ENCODE data around the gene BRF1.

Gene BRF1

DNA sequence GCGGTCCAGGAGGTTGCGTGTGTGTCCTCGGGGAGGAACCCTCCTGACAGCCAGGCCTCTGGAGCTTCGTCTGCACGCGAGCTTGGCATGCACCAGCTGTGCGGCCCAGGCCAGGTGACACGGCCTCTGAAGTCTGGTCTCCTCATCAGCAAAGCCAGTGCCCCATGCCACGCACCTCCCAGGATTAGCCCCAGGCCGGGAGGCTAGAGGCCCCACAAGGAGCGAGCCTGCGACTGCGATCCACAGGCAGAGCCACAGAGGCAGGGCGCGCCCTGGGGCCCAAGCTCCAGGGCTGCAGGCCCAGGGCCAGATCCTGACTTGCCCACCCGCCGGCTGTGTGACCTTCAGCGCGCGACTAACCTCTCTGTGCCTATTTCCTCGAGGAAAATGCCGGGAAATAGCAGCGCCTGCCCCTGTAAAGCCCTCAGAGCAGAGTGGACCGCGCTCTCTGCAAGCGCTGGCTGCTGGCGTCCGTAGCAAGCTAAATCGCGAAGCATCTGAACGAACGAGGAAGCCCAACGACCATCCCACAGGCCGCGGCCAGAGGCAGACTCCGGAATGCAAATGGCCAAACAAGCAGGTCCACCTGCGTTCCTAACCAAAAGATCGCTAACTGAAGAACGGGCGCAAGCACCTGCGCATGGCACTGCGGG, 53.0 kb downstream of the BRF1 start:
- FAIRE-seq, result no peak
- DNase-seq (ENCODE audit: insufficient read length, low spot score), result no peak
- no peak for TF ChIP-seq POLR2A (IDR thresholded peaks at IDR 0.05; ENCODE audit: low read depth, low read length)

DNA sequence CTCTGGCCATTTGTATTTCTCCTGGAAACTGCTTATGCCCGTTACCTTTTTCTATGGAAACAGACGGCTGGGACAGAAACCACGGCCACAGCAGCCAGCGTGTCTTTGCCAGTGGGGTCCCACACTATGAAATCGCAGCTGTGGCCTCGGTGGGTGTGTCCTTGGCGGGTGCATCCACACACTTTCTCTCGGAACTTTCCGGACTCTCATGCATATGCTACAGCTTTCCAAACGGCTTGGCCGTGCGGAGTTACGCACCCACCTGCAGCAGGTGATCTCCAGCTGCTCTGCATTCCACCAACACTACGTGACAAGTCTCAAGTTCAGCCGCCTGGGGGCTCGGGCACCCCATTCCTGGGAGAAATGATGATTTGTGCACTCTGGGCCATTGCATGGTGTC, 53.8 kb downstream of the BRF1 start:
- FAIRE-seq (no peak), DNase-seq (ENCODE audit: insufficient read length, low spot score) (no peak)
- no peak for TF ChIP-seq POLR2A (IDR thresholded peaks at IDR 0.05; ENCODE audit: low read depth, low read length)

DNA sequence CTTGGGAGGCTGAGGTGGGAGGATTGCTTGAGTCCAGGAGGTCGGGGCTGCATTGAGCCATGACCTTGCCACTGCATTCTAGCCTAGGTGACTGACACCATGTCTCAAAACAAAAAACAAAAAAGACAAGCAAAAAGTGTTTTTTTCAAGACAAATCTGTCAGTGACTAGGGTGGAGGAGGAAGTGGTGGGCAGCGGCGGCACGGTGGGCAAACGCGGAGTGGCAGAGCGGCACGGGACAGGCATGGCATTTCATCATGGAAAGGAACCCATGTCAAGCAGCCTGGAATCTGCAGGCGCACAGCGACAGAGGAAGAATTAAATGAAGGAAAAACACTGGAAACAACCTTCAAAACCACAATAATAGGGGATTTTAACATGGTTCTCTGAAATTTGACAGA, 56.5 kb downstream of the BRF1 start:
- FAIRE-seq (no peak), DNase-seq (ENCODE audit: insufficient read length, low spot score) (no peak)
- no peak for TF ChIP-seq POLR2A (IDR thresholded peaks at IDR 0.05; ENCODE audit: low read depth, low read length)

DNA sequence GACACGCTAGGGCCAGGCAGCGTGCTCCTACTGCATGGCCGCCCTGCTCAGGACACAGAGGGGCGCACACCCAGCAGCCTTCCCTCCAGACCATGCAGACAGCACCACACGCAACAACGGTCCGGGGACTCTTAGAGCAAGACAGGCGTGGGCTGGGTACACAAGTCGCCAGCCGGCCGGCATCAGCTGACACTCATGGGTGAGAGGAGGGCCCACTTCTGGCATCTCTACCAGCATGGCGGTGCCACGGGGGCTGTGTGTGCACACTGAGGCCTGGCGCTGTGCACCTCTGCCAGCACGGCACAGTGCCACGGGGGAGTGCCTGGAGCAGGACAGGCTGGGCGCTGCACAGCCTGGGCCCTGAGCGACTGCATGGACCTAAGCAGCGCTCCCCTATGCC, 59.2 kb downstream of the BRF1 start:
- TF ChIP-seq POLR2A (IDR thresholded peaks at IDR 0.05; ENCODE audit: low read depth, low read length), result no peak
- no peak for FAIRE-seq

DNA sequence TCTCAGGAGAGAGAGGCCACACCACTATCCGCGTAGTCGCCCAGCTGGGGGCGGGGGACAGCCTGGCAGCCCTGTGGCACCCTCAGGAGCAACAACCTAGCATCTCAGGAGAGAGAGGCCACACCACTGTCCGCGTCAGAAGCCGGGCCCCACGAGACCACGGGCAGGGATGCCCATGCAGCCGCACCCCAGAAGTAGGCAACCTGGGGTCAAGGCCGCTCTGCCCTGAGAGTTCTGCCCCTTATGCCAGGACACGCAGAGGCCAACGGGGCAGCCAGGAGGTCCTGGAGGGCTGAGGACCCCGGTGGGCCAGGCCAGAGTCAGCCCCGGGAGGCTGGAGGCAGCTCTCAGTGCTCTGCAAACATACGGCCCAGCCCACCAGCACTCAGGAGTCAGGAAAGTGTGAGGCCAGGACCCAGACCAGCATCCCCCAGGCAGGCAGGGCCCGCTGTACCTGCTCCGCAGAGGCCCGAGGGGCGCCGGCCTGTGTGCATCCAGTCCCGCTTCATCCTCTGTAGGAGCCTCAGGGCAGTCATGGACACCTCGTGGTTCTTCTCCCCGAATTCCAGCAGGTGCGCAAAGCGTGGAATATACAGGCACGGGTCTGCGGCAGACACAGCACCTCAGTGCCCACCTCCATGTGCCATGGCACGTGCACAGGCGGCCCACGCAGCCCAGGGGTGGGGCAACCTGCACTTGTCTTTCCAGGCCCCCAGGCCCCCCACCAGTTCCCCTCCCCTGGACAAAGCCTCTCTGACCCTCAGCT, 59.8 kb downstream of the BRF1 start:
- DNase-seq (ENCODE audit: insufficient read length, low spot score), result no peak
- no peak for TF ChIP-seq POLR2A (IDR thresholded peaks at IDR 0.05; ENCODE audit: low read depth, low read length)
- no peak for FAIRE-seq

More for the DNA sequence above, 59.2 kb downstream of the BRF1 start:
- no peak for DNase-seq (ENCODE audit: insufficient read length, low spot score)

DNA sequence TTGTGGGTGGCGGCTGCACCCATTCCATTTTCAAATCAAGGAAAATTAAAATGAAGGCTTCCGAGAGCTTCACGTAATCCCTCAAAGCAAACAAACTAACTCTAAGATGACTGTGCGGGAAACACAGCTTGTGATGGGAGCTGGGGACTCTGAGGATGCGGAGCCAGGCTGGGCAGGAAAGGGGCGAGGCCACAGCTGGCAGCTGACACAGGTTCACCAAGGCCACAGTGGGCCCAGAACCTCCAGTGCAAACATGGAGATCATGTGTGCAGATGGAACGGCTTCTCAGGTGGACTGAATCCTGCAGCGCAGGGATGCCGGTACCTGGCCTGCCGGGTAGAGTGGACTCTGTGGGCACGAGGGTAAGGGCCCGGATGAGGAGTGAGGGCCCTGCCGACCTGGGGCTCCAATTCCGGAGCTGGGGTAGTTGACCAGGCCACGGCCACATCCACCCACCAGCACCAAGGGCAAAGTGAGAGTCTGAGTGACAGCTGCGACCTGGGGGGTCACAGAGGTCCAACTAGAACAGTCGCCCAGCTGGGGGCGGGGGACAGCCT, 71.6 kb downstream of the BRF1 start:
- TF ChIP-seq POLR2A (IDR thresholded peaks at IDR 0.05; ENCODE audit: low read depth, low read length), result no peak
- FAIRE-seq, result no peak
- no peak for DNase-seq (ENCODE audit: insufficient read length, low spot score)

DNA sequence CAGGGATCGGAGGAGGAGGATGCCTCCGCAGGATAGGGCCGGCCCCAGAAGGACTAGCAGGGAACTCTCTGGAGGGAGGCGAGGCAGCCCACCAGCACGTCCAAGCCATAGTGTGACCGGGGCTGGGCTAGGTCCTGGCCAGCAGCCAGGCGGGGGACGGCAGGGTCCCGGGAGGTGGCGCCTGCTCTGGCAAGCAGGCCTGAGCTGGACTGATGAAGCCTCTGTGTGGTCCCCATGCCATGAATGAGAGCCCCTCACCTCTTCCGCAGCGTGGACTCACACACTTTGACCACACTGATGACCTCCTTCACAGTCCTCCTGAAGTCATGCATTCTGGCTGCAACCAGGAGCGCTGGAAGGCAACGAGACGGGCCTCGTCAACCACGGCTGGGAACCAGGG, 72.2 kb downstream of the BRF1 start:
- FAIRE-seq (no peak), DNase-seq (ENCODE audit: insufficient read length, low spot score) (no peak)
- TF ChIP-seq POLR2A (IDR thresholded peaks at IDR 0.05; ENCODE audit: low read depth, low read length), result no peak

DNA sequence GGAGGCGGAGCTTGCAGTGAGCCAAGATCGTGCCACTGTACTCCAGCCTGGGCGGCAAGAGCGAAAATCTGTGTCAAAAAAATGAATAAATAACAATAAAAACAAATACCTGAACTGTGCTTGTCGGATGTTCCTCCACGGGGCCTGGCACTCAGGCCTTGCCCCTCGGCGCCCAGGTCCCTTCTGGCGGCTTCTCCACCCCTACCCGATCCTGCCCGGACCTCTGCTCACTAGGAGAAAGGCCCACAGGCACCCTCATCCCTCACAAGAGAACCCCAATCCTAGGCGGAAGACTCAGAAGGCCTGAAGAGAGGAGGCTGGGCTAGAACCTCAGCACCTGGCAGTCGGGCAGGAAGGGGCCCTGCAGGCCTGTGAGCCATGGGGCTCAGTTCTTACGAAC, 73.5 kb downstream of the BRF1 start:
- TF ChIP-seq POLR2A (IDR thresholded peaks at IDR 0.05; ENCODE audit: low read depth, low read length), result no peak
- DNase-seq (ENCODE audit: insufficient read length, low spot score), result no peak
- FAIRE-seq, result no peak

DNA sequence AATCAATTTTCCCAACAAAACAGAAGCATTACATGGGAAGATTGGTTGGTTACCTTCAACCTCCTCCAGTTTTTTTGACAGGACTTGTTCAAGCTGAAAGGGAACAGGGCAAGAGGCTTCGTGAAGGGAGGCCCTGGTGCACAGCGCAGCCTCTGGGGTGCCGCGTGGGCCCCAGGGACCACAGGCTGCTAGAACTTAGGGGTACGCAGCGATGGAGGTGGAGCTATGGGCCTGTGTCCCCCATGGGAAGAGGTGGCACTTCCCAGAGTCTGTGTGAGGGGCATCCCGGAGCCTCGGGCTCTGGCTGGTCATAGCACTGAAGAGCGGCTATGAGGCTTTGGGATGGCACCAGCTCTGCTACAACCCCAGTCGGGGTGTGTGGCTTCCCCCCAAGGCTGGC, 74.6 kb downstream of the BRF1 start:
- no peak for FAIRE-seq
- DNase-seq (ENCODE audit: insufficient read length, low spot score), result no peak

DNA sequence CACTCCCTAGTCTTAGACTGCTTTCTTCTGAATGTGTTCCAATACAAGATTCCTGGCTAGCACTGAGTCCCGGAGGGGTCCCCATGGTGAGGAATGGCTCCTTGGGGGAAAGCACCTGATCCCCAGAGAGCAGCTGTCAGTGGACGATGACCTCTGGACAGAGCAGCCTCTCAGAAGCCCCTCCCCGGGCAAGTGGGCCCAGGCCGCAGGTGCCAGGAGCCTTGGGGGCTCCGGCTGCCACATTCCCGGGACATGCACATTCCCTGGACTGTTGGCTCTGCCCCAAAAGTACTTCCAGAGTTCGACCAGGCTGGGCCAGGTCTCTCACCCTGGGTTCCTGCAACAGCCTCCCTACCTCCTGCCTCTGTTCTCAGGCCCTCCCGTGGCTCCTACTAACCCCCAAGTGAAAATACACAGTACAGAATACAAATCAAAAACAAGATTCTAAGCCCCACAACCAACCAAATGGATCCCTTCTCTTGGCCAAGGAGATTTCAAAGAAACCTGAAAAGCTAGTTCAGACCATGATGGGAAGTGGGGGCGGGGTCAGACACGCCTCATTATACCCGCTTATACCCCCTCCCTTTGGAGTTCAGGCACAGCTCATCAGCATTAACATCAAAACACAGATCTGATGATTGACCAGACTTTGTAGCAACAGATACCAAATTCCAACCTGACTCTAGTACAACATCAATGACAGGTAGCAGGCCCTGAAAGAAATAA, 75.8 kb downstream of the BRF1 start:
- no peak for FAIRE-seq
- TF ChIP-seq POLR2A (IDR thresholded peaks at IDR 0.05; ENCODE audit: low read depth, low read length), result no peak
- no peak for DNase-seq (ENCODE audit: insufficient read length, low spot score)

More for the DNA sequence above, 74.6 kb downstream of the BRF1 start:
- no peak for TF ChIP-seq POLR2A (IDR thresholded peaks at IDR 0.05; ENCODE audit: low read depth, low read length)

DNA sequence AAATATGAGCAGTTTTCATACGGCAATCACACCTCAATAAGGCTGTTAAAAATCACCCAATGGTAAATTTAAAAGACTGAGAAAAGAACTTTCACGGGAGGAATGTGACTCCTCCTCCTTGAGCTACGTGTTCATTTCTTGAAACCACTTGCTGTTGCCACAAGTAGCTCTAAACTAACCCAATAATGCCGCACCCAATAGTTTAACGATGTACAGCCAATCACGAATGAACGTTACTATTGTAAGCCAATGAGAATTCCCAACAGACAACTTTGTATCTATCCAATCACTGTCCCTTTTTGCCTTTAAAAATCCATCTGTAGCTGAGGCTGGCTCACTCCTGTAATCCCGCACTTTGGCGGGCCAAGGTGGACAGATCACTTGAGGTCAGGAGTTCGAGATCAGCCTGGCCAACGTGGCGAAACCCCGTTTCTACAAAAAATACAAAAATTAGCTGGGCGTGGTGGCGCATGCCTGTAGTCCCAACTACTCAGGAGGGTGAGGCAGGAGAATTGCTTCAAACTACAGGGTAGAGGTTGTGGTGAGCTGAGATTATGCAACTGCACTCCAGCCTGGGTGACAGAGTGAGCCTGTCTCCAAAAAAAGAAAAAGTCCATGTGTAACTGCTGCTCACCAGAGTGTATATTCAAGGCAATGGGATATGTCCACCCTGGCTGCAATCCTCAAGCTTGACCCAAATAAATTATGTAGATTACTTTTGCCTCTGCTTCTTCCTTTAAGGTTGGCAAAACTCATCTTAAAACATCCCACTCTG, 76.8 kb downstream of the BRF1 start:
- DNase-seq (ENCODE audit: insufficient read length, low spot score), result no peak
- FAIRE-seq, result no peak
- no peak for TF ChIP-seq POLR2A (IDR thresholded peaks at IDR 0.05; ENCODE audit: low read depth, low read length)

DNA sequence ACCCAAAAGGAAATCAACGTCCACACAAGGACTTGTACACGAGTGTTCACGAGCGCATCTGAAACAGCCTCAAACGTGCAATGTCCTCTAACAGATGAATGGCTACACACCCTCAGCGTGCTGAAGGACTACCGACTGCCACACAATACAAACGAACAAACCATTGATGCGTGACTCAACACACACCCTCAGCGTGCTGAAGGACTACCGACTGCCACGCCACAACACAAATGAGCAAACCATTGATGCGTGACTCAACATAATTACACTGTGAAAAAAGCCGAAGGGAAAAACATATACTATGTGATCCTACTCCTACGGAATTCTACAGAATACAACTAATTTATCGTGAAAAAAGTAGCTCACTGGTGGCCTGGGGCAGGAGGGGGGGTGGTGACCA, 77.5 kb downstream of the BRF1 start:
- no peak for DNase-seq (ENCODE audit: insufficient read length, low spot score)
- FAIRE-seq, result no peak

DNA sequence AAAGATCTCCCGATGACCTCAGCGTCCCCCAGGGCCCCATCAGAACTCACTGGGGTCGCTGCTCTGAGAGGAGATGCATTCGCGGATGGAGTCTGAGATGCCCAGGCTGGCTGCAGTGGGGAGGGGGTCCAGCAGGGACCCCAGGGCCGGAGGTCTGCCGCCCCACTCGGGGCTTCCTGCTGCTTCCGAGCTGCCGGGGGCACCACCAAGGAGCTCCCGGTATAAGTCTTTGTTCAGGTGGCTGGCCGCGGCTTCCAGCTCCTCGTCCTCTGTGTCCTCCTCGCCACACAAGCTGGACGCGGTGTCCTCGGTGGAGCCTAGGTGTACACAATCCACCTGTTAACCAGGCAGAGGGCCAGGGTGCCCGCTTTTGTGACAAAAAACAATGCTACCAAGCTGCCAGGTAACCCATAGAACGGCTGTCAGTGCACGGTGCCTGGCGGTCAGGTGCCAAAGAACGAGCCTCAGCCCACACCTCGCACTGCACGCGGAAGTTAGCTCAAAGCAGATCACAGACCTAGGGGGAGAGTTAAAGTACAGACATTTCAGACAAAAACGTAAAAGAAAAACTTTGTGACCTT, 79.1 kb downstream of the BRF1 start:
- DNase-seq (ENCODE audit: insufficient read length, low spot score), result no peak
- no peak for FAIRE-seq
- TF ChIP-seq POLR2A (IDR thresholded peaks at IDR 0.05; ENCODE audit: low read depth, low read length), result no peak

More for the DNA sequence above, 77.5 kb downstream of the BRF1 start:
- TF ChIP-seq POLR2A (IDR thresholded peaks at IDR 0.05; ENCODE audit: low read depth, low read length), result no peak

Measured in H54 (cell line).